WTC11 (cell line): ENCODE measurements around the gene CNPY1.

Experiments used
- ATF1 ChIP-seq: sonication (generic); formaldehyde crosslinking; IDR thresholded peaks from 2 replicates; pipeline ENCODE4 v1.8.1; 2023; ENCODE audit warnings: mild to moderate bottlenecking, moderate library complexity, missing genetic modification reagents
- FOXJ3 ChIP-seq: sonication (generic); formaldehyde crosslinking; IDR thresholded peaks from 2 replicates; pipeline ENCODE4 v1.9.0; 2021; ENCODE audit warnings: missing genetic modification reagents, mild to moderate bottlenecking, borderline replicate concordance
- FOXK1 ChIP-seq: sonication (generic); formaldehyde crosslinking; IDR thresholded peaks from 2 replicates; pipeline ENCODE4 v1.8.0; 2022; ENCODE audit warnings: mild to moderate bottlenecking, moderate library complexity, missing genetic modification reagents
- RELA ChIP-seq: sonication (generic); formaldehyde crosslinking; IDR thresholded peaks from 2 replicates; pipeline ENCODE4 v1.8.1; 2022; ENCODE audit warnings: missing genetic modification reagents, mild to moderate bottlenecking, borderline replicate concordance
- ZBTB21 ChIP-seq: sonication (generic); formaldehyde crosslinking; IDR thresholded peaks from 2 replicates; pipeline ENCODE4 v1.8.1; 2023; ENCODE audit warnings: mild to moderate bottlenecking, missing genetic modification reagents, borderline replicate concordance
- TF ChIP-seq, protein P1 (sequence below): fragments of 200-600 bp; IDR thresholded peaks from 2 replicates; pipeline ENCODE4 v1.8.0; 2022; ENCODE audit warnings: antibody characterized with exemption
- TF ChIP-seq, protein P2 (sequence below): sonication (generic); formaldehyde crosslinking; IDR thresholded peaks from 2 replicates; pipeline ENCODE4 v1.8.1; 2022; ENCODE audit warnings: mild to moderate bottlenecking, missing genetic modification reagents, moderate library complexity, borderline replicate concordance

DNA sequence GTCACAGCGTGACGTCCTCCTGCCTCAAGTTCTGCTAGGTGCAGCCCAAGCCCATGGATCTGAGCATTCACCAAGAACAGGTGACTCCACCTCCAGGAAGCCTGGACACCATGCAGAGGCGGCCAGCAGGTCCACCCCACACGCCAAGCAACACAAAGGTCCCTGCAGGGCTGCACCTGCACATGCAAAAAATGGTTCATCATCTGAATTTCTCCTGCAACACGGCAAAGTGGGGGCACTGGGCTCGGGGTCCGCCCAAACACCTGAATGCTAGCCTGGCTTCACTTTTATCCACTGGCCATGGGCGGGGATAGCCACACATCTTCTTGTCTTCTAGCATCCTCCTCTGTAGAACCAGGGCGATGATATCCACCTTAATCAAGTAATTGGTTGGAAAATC lies 28.9 kb downstream of the CNPY1 start:
- TF ChIP-seq, protein P1, sequence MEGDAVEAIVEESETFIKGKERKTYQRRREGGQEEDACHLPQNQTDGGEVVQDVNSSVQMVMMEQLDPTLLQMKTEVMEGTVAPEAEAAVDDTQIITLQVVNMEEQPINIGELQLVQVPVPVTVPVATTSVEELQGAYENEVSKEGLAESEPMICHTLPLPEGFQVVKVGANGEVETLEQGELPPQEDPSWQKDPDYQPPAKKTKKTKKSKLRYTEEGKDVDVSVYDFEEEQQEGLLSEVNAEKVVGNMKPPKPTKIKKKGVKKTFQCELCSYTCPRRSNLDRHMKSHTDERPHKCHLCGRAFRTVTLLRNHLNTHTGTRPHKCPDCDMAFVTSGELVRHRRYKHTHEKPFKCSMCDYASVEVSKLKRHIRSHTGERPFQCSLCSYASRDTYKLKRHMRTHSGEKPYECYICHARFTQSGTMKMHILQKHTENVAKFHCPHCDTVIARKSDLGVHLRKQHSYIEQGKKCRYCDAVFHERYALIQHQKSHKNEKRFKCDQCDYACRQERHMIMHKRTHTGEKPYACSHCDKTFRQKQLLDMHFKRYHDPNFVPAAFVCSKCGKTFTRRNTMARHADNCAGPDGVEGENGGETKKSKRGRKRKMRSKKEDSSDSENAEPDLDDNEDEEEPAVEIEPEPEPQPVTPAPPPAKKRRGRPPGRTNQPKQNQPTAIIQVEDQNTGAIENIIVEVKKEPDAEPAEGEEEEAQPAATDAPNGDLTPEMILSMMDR: no peak
- TF ChIP-seq ATF1 (CRISPR knock-in tag): no peak
- TF ChIP-seq FOXJ3 (CRISPR knock-in tag): no peak
- TF ChIP-seq FOXK1 (CRISPR knock-in tag): no peak
- TF ChIP-seq, protein P2, sequence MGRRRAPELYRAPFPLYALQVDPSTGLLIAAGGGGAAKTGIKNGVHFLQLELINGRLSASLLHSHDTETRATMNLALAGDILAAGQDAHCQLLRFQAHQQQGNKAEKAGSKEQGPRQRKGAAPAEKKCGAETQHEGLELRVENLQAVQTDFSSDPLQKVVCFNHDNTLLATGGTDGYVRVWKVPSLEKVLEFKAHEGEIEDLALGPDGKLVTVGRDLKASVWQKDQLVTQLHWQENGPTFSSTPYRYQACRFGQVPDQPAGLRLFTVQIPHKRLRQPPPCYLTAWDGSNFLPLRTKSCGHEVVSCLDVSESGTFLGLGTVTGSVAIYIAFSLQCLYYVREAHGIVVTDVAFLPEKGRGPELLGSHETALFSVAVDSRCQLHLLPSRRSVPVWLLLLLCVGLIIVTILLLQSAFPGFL (CRISPR knock-in tag): no peak
- TF ChIP-seq ZBTB21: no peak
- TF ChIP-seq RELA (CRISPR knock-in tag): no peak
